CD14-positive monocyte (primary cell): ENCODE results near the gene KLHL17. TPM values are rescaled to one million over a fixed set of nuclear protein-coding genes. Genes with fewer than 3 reads are reported as not detected.

Experiments
- DNase-seq, 3 donors: peaks; one replicate each; pipeline ENCODE4 v3.0.0-alpha.2; 2011 to 2022
- H2AFZ ChIP-seq: 2 replicates; pipeline ENCODE4 v1.6.0; 2012; ENCODE audit warnings: mild to moderate bottlenecking, low read depth, low read length, inconsistent platforms; ENCODE audit not compliant: insufficient read depth, poor library complexity, severe bottlenecking
- H3K27ac ChIP-seq, 2 donors: 1 replicate in 1 of 2; 2 replicates in 1 of 2; pipeline ENCODE4 v1.5.1; 2012 to 2013; ENCODE audit warnings: low read length in 2 of 2, control low read depth in 1 of 2, inconsistent platforms in 1 of 2, low read depth in 1 of 2, mild to moderate bottlenecking in 1 of 2
- H3K27me3 ChIP-seq, 2 donors: one replicate each; pipeline versions ENCODE4 v1.6.0 to v1.6.1; 2011 to 2013; ENCODE audit warnings: low read length in 2 of 2; ENCODE audit not compliant: control insufficient read depth in 2 of 2, insufficient read depth in 2 of 2
- H3K36me3 ChIP-seq, 2 donors: replicated peaks in 1 of 2; 1 replicate in 1 of 2; 2 replicates in 1 of 2; pipeline versions ENCODE4 v1.5.1 to v1.6.1; 2012 to 2013; ENCODE audit warnings: low read length in 2 of 2, control low read depth in 1 of 2, inconsistent platforms in 1 of 2, mild to moderate bottlenecking in 1 of 2; ENCODE audit not compliant: insufficient read depth in 2 of 2, control insufficient read depth in 1 of 2
- H3K4me1 ChIP-seq, 2 donors: 1 replicate in 1 of 2; 2 replicates in 1 of 2; pipeline versions ENCODE4 v1.5.1 to v1.6.1; 2012 to 2013; ENCODE audit warnings: low read length in 2 of 2, control low read depth in 1 of 2, inconsistent platforms in 1 of 2, mild to moderate bottlenecking in 1 of 2, moderate library complexity in 1 of 2; ENCODE audit not compliant: insufficient read depth in 2 of 2, control insufficient read depth in 1 of 2
- H3K4me2 ChIP-seq: replicated peaks from 2 replicates; pipeline ENCODE3; 2012; ENCODE audit warnings: low read length, moderate library complexity, mild to moderate bottlenecking; ENCODE audit not compliant: poor library complexity, severe bottlenecking; ENCODE audit errors: extremely low read depth
- H3K4me3 ChIP-seq, 3 experiments: fragments of 200-600 bp in 1 of 3; sonication (generic) in 1 of 3; replicated peaks in 1 of 3; 1 replicate in 2 of 3; 2 replicates in 1 of 3; pipeline ENCODE4 v1.5.1; 2011 to 2013; ENCODE audit warnings: low read length in 3 of 3, mild to moderate bottlenecking in 3 of 3, control low read depth in 2 of 3, low read depth in 2 of 3, inconsistent platforms in 1 of 3, moderate library complexity in 1 of 3
- H3K79me2 ChIP-seq: 2 replicates; pipeline ENCODE4 v1.6.0; 2012; ENCODE audit warnings: mild to moderate bottlenecking, control low read depth, inconsistent platforms, low read length, moderate library complexity; ENCODE audit not compliant: insufficient read depth
- H3K9ac ChIP-seq: 2 replicates; pipeline ENCODE4 v1.6.0; 2017; ENCODE audit warnings: low read length, mild to moderate bottlenecking; ENCODE audit not compliant: insufficient read depth, poor library complexity, severe bottlenecking
- H3K9me3 ChIP-seq, 2 donors: replicated peaks in 1 of 2; 1 replicate in 1 of 2; 2 replicates in 1 of 2; pipeline versions ENCODE4 v1.5.1 to v1.6.1; 2012 to 2013; ENCODE audit warnings: low read length in 2 of 2, control low read depth in 1 of 2; ENCODE audit not compliant: control insufficient read depth in 1 of 2, insufficient read depth in 1 of 2
- H4K20me1 ChIP-seq: 2 replicates; pipeline ENCODE4 v1.6.0; 2012; ENCODE audit warnings: mild to moderate bottlenecking, low read length, control low read depth, moderate library complexity; ENCODE audit not compliant: insufficient read depth
- H3K27ac Mint-ChIP-seq, 7 donors: one replicate each; pipeline ENCODE4 v1.8.0; 2020; ENCODE audit warnings: mild to moderate bottlenecking in 7 of 7, mixed read lengths in 7 of 7, moderate library complexity in 6 of 7, inconsistent platforms in 2 of 7
- H3K27me3 Mint-ChIP-seq, 3 donors: one replicate each; pipeline ENCODE4 v1.8.0; 2021 to 2022; ENCODE audit warnings: low read depth in 3 of 3, mild to moderate bottlenecking in 3 of 3, mixed read lengths in 3 of 3, moderate library complexity in 3 of 3, inconsistent platforms in 1 of 3
- H3K36me3 Mint-ChIP-seq, 2 donors: one replicate each; pipeline ENCODE4 v1.8.0; 2020; ENCODE audit warnings: mixed read lengths in 2 of 2, inconsistent platforms in 1 of 2, mild to moderate bottlenecking in 1 of 2
- H3K4me1 Mint-ChIP-seq: one replicate; pipeline ENCODE4 v1.8.0; 2020; ENCODE audit warnings: mild to moderate bottlenecking, mixed read lengths
- H3K4me3 Mint-ChIP-seq, 2 donors: one replicate each; pipeline ENCODE4 v1.8.0; 2020; ENCODE audit warnings: mild to moderate bottlenecking in 2 of 2, mixed read lengths in 2 of 2, moderate library complexity in 1 of 2
- H3K9me3 Mint-ChIP-seq, 7 donors: one replicate each; pipeline ENCODE4 v1.8.0; 2020 to 2022; ENCODE audit warnings: mixed read lengths in 7 of 7, mild to moderate bottlenecking in 6 of 7, moderate library complexity in 6 of 7, inconsistent platforms in 2 of 7
- WGBS: methylation state at CpG from one replicate; pipeline ENCODE4 v1.1.5; 2013; ENCODE audit warnings: missing lambda C conversion rate; ENCODE audit not compliant: insufficient coverage; 5-methylcytosine and 5-hydroxymethylcytosine counted together
- intact Hi-C, 2 donors: fragments of 100-400 bp; cut with micrococcal nuclease; formaldehyde crosslinking; loops; one replicate each; pipeline versions ENCODE4 v1.15.0 to v1.15.1; 2023
- polyA plus RNA-seq, 3 donors: library from polyadenylated mRNA; depleted of rRNA in 1 of 3; unstranded in 2 of 3; stranded (reverse) in 1 of 3; fragments of 300-500 nt in 2 of 3; fragments of >200 nt in 1 of 3; fragmentation: Illumina TruSeq in 2 of 3; gene quantifications; 1 replicate in 2 of 3; 2 replicates in 1 of 3; pipeline ENCODE4 v1.2.3, GENCODE V29; 2012 to 2021
- TF ChIP-seq, protein P1 (sequence below): fragments of 200-600 bp; IDR thresholded peaks from one replicate; pipeline ENCODE4 v1.8.0; 2022; ENCODE audit warnings: antibody characterized with exemption, mild to moderate bottlenecking

Gene KLHL17
- polyA plus RNA-seq, 3 donors = 0.31 to 48.1 (median 0.71) TPM

DNA sequence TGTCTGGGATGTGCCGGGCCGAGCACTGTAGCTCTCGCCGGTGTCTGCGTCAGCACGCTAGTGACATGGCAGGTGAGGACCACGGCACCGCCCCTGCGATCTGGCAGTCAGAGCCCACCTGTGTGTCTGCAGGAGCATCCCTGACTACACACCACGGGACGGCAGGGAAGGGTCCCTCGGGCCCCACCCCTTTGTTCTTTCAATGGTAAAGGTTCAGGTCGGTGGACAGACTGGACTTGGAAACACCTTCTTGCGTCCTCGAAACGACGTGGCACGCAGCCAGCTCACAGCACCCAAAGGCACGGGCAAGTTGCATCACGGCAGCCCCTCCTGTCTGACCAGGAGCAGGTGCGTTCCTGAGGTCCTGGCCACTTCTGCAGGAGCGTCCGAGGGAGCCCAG is 40.4 kb upstream of the KLHL17 start:
- peaks cover 0 to 4% of the 10 kb centered on the region in 2 donors for H3K36me3 Mint-ChIP-seq
- Histone ChIP-seq H3K36me3 (no peaks in the 10 kb centered on the region), H2AFZ (no peak overlapping the region), H3K27me3 (peaks cover 7 to 44% of the 10 kb centered on the region in 2 donors), H3K79me2 (no peaks in the 10 kb centered on the region), H4K20me1 (no peaks in the 10 kb centered on the region), H3K27ac (no peak overlapping the region), H3K4me1 (peaks cover 12 to 31% of the 10 kb centered on the region in 2 donors), H3K4me3 (no peak overlapping the region), H3K4me2 (no peak overlapping the region), H3K9ac (no peak overlapping the region), H3K9me3 (peaks cover 0 to 12% of the 10 kb centered on the region in 2 donors)
- intact Hi-C loops = no loop called here
- 81% methylated on average over 23 of the region's 23 CpGs for WGBS
- TF ChIP-seq, protein P1, sequence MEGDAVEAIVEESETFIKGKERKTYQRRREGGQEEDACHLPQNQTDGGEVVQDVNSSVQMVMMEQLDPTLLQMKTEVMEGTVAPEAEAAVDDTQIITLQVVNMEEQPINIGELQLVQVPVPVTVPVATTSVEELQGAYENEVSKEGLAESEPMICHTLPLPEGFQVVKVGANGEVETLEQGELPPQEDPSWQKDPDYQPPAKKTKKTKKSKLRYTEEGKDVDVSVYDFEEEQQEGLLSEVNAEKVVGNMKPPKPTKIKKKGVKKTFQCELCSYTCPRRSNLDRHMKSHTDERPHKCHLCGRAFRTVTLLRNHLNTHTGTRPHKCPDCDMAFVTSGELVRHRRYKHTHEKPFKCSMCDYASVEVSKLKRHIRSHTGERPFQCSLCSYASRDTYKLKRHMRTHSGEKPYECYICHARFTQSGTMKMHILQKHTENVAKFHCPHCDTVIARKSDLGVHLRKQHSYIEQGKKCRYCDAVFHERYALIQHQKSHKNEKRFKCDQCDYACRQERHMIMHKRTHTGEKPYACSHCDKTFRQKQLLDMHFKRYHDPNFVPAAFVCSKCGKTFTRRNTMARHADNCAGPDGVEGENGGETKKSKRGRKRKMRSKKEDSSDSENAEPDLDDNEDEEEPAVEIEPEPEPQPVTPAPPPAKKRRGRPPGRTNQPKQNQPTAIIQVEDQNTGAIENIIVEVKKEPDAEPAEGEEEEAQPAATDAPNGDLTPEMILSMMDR = no peak
- peaks cover 15% of the 10 kb centered on the region for H3K4me1 Mint-ChIP-seq
- H3K9me3 Mint-ChIP-seq = peaks cover 0 to 8% (median 4%) of the 10 kb centered on the region in 7 donors
- no peak for DNase-seq
- H3K4me3 Mint-ChIP-seq = peak overlapping the region in 1 of 2 donors; percentile 42
- no peak overlapping the region for H3K27ac Mint-ChIP-seq
- peaks cover 53 to 86% (median 55%) of the 10 kb centered on the region in 3 donors for H3K27me3 Mint-ChIP-seq

DNA sequence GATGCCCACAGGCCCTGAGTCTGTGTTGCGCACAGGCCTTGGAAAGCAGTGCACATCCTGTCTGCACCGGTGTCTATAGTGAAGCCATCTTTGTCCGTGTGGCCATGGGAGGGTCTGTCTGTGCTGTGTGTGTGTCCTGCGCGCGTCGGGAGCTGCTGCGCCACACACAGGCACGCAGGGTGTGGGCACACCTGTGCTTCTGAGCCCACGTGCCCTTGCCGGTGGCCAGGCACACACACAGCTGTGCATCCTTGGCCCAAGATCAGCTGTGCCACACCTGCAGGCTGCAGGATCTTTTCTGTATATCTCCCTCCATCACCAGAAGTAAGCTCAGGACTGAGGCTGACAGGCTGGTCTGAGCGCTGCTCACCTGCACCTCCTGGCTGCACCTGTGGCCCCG is 39.9 kb upstream of the KLHL17 start:
- no peak overlapping the region for H3K9ac ChIP-seq
- TF ChIP-seq, protein P1 = no peak
- intact Hi-C loops = no loop called here

More for the DNA sequence above, 39.9 kb upstream of the KLHL17 start:
- Histone ChIP-seq H3K79me2 (no peaks in the 10 kb centered on the region), H4K20me1 (no peaks in the 10 kb centered on the region), H3K36me3 (no peaks in the 10 kb centered on the region), H3K4me3 (no peak overlapping the region), H2AFZ (no peak overlapping the region), H3K4me2 (no peak overlapping the region), H3K27ac (no peak overlapping the region), H3K27me3 (peaks cover 9 to 47% of the 10 kb centered on the region in 2 donors), H3K9me3 (peaks cover 0 to 12% of the 10 kb centered on the region in 2 donors), H3K4me1 (peaks cover 12 to 36% of the 10 kb centered on the region in 2 donors)
- WGBS = 28% methylated on average over 11 of the region's 13 CpGs
- Mint-ChIP-seq H3K27me3 (peaks cover 55 to 87% (median 56%) of the 10 kb centered on the region in 3 donors), H3K4me1 (peaks cover 16% of the 10 kb centered on the region), H3K9me3 (peaks cover 0 to 8% (median 4%) of the 10 kb centered on the region in 7 donors), H3K27ac (no peak overlapping the region), H3K36me3 (peaks cover 0 to 4% of the 10 kb centered on the region in 2 donors), H3K4me3 (peak overlapping the region in 1 of 2 donors; percentile 54)
- DNase-seq = no peak
